GM12878 (cell line): Measurements from ENCODE around the gene TCEA2. TPM values are rescaled to one million over a fixed set of nuclear protein-coding genes. Genes with fewer than 3 reads are reported as not detected.

Experiments
- BACH1 ChIP-seq: fragments of 450-650 bp; IDR thresholded peaks from 2 replicates; pipeline ENCODE4 v1.6.1; 2017; ENCODE audit warnings: mild to moderate bottlenecking, borderline replicate concordance
- BCL11A ChIP-seq: IDR thresholded peaks from 2 replicates; pipeline ENCODE4 v1.6.1; 2011; ENCODE audit warnings: low read depth, low read length
- BCL3 ChIP-seq: IDR thresholded peaks from 2 replicates; pipeline ENCODE4 v1.6.1; 2011; ENCODE audit warnings: borderline replicate concordance, low read depth, mild to moderate bottlenecking, moderate library complexity, low read length; ENCODE audit not compliant: insufficient read depth, poor library complexity, severe bottlenecking
- BMI1 ChIP-seq: fragments of 450-650 bp; IDR thresholded peaks from 2 replicates; pipeline ENCODE4 v1.6.1; 2016; ENCODE audit warnings: mild to moderate bottlenecking, moderate library complexity, borderline replicate concordance
- CBFB ChIP-seq: IDR thresholded peaks from 2 replicates; pipeline ENCODE4 v1.6.1; 2016; ENCODE audit warnings: antibody characterized with exemption, low read depth
- CHD2 ChIP-seq: IDR thresholded peaks from 2 replicates; pipeline ENCODE4 v1.6.1; 2011; ENCODE audit warnings: low read depth, low read length, improper control_type of control experiment, borderline replicate concordance
- HCFC1 ChIP-seq: fragments of 150-350 bp; IDR thresholded peaks from 2 replicates; pipeline ENCODE4 v1.6.1; 2014; ENCODE audit warnings: low read length
- HDGF ChIP-seq: fragments of 450-650 bp; IDR thresholded peaks from 2 replicates; pipeline ENCODE4 v1.6.1; 2016; ENCODE audit warnings: antibody characterized with exemption
- IKZF1 ChIP-seq: fragments of 450-650 bp; conservative IDR thresholded peaks from 2 replicates; pipeline ENCODE4 v1.6.1; 2017; ENCODE audit warnings: antibody characterized with exemption, mild to moderate bottlenecking
- NR2C1 ChIP-seq: fragments of 450-650 bp; IDR thresholded peaks from 2 replicates; pipeline ENCODE4 v1.6.1; 2017; ENCODE audit warnings: antibody characterized with exemption, mild to moderate bottlenecking, moderate library complexity
- POLR2A ChIP-seq: IDR thresholded peaks from 2 replicates; pipeline ENCODE4 v1.6.1; 2011; ENCODE audit warnings: low read depth, mild to moderate bottlenecking, low read length
- SMAD5 ChIP-seq: IDR thresholded peaks from 2 replicates; pipeline ENCODE4 v1.6.1; 2016; ENCODE audit warnings: antibody characterized with exemption, low read depth
- TARDBP ChIP-seq: IDR thresholded peaks from 2 replicates; pipeline ENCODE4 v1.6.1; 2016; ENCODE audit warnings: borderline replicate concordance
- ZNF592 ChIP-seq: fragments of 450-650 bp; IDR thresholded peaks from 2 replicates; pipeline ENCODE4 v1.6.1; 2017; ENCODE audit warnings: mild to moderate bottlenecking, moderate library complexity
- ZNF687 ChIP-seq: fragments of 450-650 bp; IDR thresholded peaks from 2 replicates; pipeline ENCODE4 v1.6.1; 2017; ENCODE audit warnings: mild to moderate bottlenecking, moderate library complexity
- polyA plus RNA-seq, 11 experiments: library from polyadenylated mRNA; depleted of rRNA in 4 of 11; unstranded in 6 of 11; stranded (reverse) in 5 of 11; fragments of >200 nt; fragmentation: Nextera tagmentation in 4 of 11; fragmentation: Illumina TruSeq in 1 of 11; extraction: Ambion mirVana in 4 of 11; extraction: Trizol in 1 of 11; gene quantifications; 1 replicate in 1 of 11; 2 replicates in 10 of 11; pipeline versions ENCODE4 v1.2.1 to v1.2.3, GENCODE V29; 2011 to 2016; ENCODE audit warnings: inconsistent platforms in 2 of 11, missing spikeins in 2 of 11, low read depth in 1 of 11
- total RNA-seq, 4 experiments: library from RNA; depleted of rRNA in 3 of 4; stranded (reverse); fragments of >200 nt in 3 of 4; fragmentation: Illumina TruSeq in 1 of 4; extraction: Trizol in 1 of 4; gene quantifications; 2 replicates each; pipeline versions ENCODE4 v1.2.1 to v1.2.3, GENCODE V29; 2013 to 2021

TCEA2 gene
- total and polyA plus RNA-seq, 10 of the 15 experiments (the other 5 are each of a cell fraction or from before 2014, with no cell fraction given) = 3.4 to 42.5 (median 13.3) TPM

GRCh38 chr20:64036346-64037198, 26.4 kb upstream of the TCEA2 start (continued):
- TF ChIP-seq ZNF687 = peak; percentile 95
- peak; percentile 51; the same call in 1 of the 2 replicates for TF ChIP-seq SMAD5
- 0 out of 2 replicates have a peak, but pooled peaks have one; percentile 23 for TF ChIP-seq BCL11A
- TF ChIP-seq NR2C1 = peak; percentile 79
- no peak for TF ChIP-seq HCFC1
- TF ChIP-seq ZNF592 = peak; percentile 77
- 0 out of 2 replicates have a peak, but pooled peaks have one; percentile 2 for TF ChIP-seq CBFB
- TF ChIP-seq BMI1 = 0 out of 2 replicates have a peak, but pooled peaks have one; percentile 9
- no peak for TF ChIP-seq TARDBP
- TF ChIP-seq BACH1 = peak; percentile 38; the same call in 1 of the 2 replicates
- 0 out of 2 replicates have a peak, but pooled peaks have one; percentile 12 for TF ChIP-seq IKZF1
- TF ChIP-seq CHD2 = no peak
- TF ChIP-seq BCL3 = peak; percentile 81
- peak; percentile 56 for TF ChIP-seq POLR2A
- 0 out of 2 replicates have a peak, but pooled peaks have one; percentile 7 for TF ChIP-seq HDGF
